Prostate gland (tissue), 2 donors: ENCODE data around the gene TDRD9.

Source experiments
- POLR2AphosphoS5 ChIP-seq: sonication (generic); formaldehyde crosslinking; IDR thresholded peaks from one replicate; pipeline ENCODE4 v1.6.1; 2017; ENCODE audit warnings: antibody characterized with exemption
- TF ChIP-seq, protein P1 (sequence below), 4 experiments: fragments of 200-600 bp in 2 of 4; fragments of 450-650 bp in 2 of 4; sonication (generic) in 2 of 4; IDR thresholded peaks; 1 replicate in 3 of 4; 2 replicates in 1 of 4; pipeline ENCODE4 v1.5.1; 2016 to 2019; ENCODE audit warnings: antibody characterized with exemption in 4 of 4, mild to moderate bottlenecking in 2 of 4, moderate library complexity in 2 of 4

- TF ChIP-seq, protein P1, sequence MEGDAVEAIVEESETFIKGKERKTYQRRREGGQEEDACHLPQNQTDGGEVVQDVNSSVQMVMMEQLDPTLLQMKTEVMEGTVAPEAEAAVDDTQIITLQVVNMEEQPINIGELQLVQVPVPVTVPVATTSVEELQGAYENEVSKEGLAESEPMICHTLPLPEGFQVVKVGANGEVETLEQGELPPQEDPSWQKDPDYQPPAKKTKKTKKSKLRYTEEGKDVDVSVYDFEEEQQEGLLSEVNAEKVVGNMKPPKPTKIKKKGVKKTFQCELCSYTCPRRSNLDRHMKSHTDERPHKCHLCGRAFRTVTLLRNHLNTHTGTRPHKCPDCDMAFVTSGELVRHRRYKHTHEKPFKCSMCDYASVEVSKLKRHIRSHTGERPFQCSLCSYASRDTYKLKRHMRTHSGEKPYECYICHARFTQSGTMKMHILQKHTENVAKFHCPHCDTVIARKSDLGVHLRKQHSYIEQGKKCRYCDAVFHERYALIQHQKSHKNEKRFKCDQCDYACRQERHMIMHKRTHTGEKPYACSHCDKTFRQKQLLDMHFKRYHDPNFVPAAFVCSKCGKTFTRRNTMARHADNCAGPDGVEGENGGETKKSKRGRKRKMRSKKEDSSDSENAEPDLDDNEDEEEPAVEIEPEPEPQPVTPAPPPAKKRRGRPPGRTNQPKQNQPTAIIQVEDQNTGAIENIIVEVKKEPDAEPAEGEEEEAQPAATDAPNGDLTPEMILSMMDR (IDR thresholded peaks at IDR 0.05): peak in 1 of 4 experiments; percentile 28
- TF ChIP-seq POLR2AphosphoS5: no peak
Measured at GRCh38 chr14:103899316-103899715, 28.9 kb upstream of the TDRD9 start.
